HG02610 (cell line): ENCODE results near the gene PCBP3.
"Not testable (repeated sequence)": the region's sequence is repeated elsewhere in the genome, so short reads cannot be mapped to it uniquely, and the experiment has no call there.

Source experiments
- ATAC-seq: cut with Tn5 transposase; IDR thresholded peaks from one replicate; pipeline ENCODE4 v1.9.1; 2021; ENCODE audit warnings: mild to moderate bottlenecking, moderate library complexity; ENCODE audit not compliant: unreplicated experiment

Gene PCBP3

GRCh38 chr21:45823100-45823681 lies 179.7 kb downstream of the PCBP3 start:
- ATAC-seq, result no peak

- ATAC-seq, result no peak
Observed at GRCh38 chr21:45824546-45825215, 181.2 kb downstream of the PCBP3 start.

GRCh38 chr21:45825219-45825618 lies 181.7 kb downstream of the PCBP3 start:
- ATAC-seq, result no peak

GRCh38 chr21:45826676-45827301 lies 183.3 kb downstream of the PCBP3 start:
- ATAC-seq, result no peak

GRCh38 chr21:45827302-45827692 lies 183.8 kb downstream of the PCBP3 start:
- ATAC-seq, result no peak

GRCh38 chr21:45827881-45828579 lies 184.5 kb downstream of the PCBP3 start:
- no peak for ATAC-seq

- no peak for ATAC-seq
Observed at GRCh38 chr21:45828580-45829570, 185.3 kb downstream of the PCBP3 start.

- ATAC-seq, result no peak
Observed at GRCh38 chr21:45829668-45830067, 186.1 kb downstream of the PCBP3 start.

- ATAC-seq, result no peak
Observed at GRCh38 chr21:45830221-45830640, 186.7 kb downstream of the PCBP3 start.

GRCh38 chr21:45830720-45831366 lies 187.3 kb downstream of the PCBP3 start:
- no peak for ATAC-seq

GRCh38 chr21:45831991-45832740 lies 188.6 kb downstream of the PCBP3 start:
- ATAC-seq, result no peak

- ATAC-seq, result not testable (repeated sequence)
Observed at GRCh38 chr21:45832741-45833235, 189.3 kb downstream of the PCBP3 start.

GRCh38 chr21:45833414-45833813 lies 189.9 kb downstream of the PCBP3 start:
- ATAC-seq, result no peak

- ATAC-seq, result no peak
Observed at GRCh38 chr21:45834026-45834715, 190.6 kb downstream of the PCBP3 start.

GRCh38 chr21:45834821-45835293 lies 191.3 kb downstream of the PCBP3 start:
- ATAC-seq, result no peak

GRCh38 chr21:45835301-45836267 lies 192.1 kb downstream of the PCBP3 start:
- ATAC-seq, result no peak

GRCh38 chr21:45836268-45836655 lies 192.7 kb downstream of the PCBP3 start:
- no peak for ATAC-seq
